Common myeloid progenitor, CD34-positive (primary cell): Measurements from ENCODE around the gene SLC38A10.

Source experiments
- CTCF ChIA-PET: fragments of 350-600 bp; sonication (Branson Sonifier 250); formaldehyde crosslinking; loops from one replicate; lab custom pipeline; 2021; ENCODE audit warnings: antibody characterized with exemption; lab: Charles Lee
- POLR2A ChIA-PET: fragments of 350-600 bp; sonication (Branson Sonifier 250); formaldehyde crosslinking; loops from one replicate; lab custom pipeline; 2021; ENCODE audit warnings: antibody characterized with exemption; lab: Charles Lee
- DNase-seq, 3 donors: peaks; one replicate each; pipeline versions ENCODE4 v3.0.0 to v3.0.0-alpha.2; 2013
- H3K27ac ChIP-seq, 2 experiments: 1 replicate in 1 of 2; 2 replicates in 1 of 2; pipeline ENCODE4 v1.7.0; 2013; ENCODE audit warnings: inconsistent platforms in 2 of 2, low read length in 2 of 2, mild to moderate bottlenecking in 2 of 2, low read depth in 1 of 2, moderate library complexity in 1 of 2; ENCODE audit not compliant: severe bottlenecking in 2 of 2, insufficient read depth in 1 of 2, poor library complexity in 1 of 2
- H3K27me3 ChIP-seq, 5 experiments: replicated peaks in 2 of 5; 1 replicate in 3 of 5; 2 replicates in 2 of 5; pipeline versions ENCODE4 v1.6.1 to v1.7.0; 2013; ENCODE audit warnings: low read length in 4 of 5, mild to moderate bottlenecking in 2 of 5, moderate library complexity in 2 of 5, inconsistent platforms in 1 of 5; ENCODE audit not compliant: insufficient read depth in 5 of 5, control insufficient read depth in 4 of 5
- H3K36me3 ChIP-seq, 4 experiments: 1 replicate in 2 of 4; 2 replicates in 2 of 4; pipeline versions ENCODE4 v1.6.1 to v1.7.0; 2013; ENCODE audit warnings: low read length in 3 of 4, control low read depth in 1 of 4, mild to moderate bottlenecking in 1 of 4; ENCODE audit not compliant: control insufficient read depth in 4 of 4, insufficient read depth in 4 of 4
- H3K4me1 ChIP-seq, 4 experiments: 1 replicate in 3 of 4; 2 replicates in 1 of 4; pipeline versions ENCODE4 v1.6.1 to v1.7.1; 2013; ENCODE audit warnings: low read length in 3 of 4, mild to moderate bottlenecking in 3 of 4, control low read depth in 1 of 4, inconsistent platforms in 1 of 4, moderate library complexity in 1 of 4; ENCODE audit not compliant: control insufficient read depth in 4 of 4, insufficient read depth in 4 of 4; ENCODE audit errors: control extremely low read depth in 1 of 4
- H3K4me3 ChIP-seq, 7 experiments: 1 replicate in 4 of 7; 2 replicates in 3 of 7; pipeline versions ENCODE4 v1.5.1 to v1.7.0; 2013; ENCODE audit warnings: mild to moderate bottlenecking in 7 of 7, low read length in 6 of 7, moderate library complexity in 6 of 7, inconsistent platforms in 2 of 7, low read depth in 2 of 7, control low read depth in 1 of 7; ENCODE audit not compliant: insufficient read depth in 4 of 7, control insufficient read depth in 1 of 7; ENCODE audit errors: extremely low read depth in 1 of 7
- H3K9me3 ChIP-seq, 5 experiments: 1 replicate in 4 of 5; 2 replicates in 1 of 5; pipeline versions ENCODE4 v1.6.1 to v1.7.1; 2013; ENCODE audit warnings: low read length in 4 of 5, mild to moderate bottlenecking in 2 of 5, inconsistent platforms in 1 of 5, low read depth in 1 of 5, moderate library complexity in 1 of 5; ENCODE audit not compliant: control insufficient read depth in 4 of 5, insufficient read depth in 2 of 5; ENCODE audit errors: control extremely low read depth in 1 of 5
- WGBS: methylation state at CpG from one replicate; pipeline ENCODE4 v1.1.5; 2013; ENCODE audit not compliant: insufficient coverage; 5-methylcytosine and 5-hydroxymethylcytosine counted together

Gene SLC38A10

GRCh38 chr17:81260641-81261040 is 34.5 kb downstream of the SLC38A10 start:
- Histone ChIP-seq H3K27me3 (no peaks in the 10 kb centered on the region), H3K4me1 (no peaks in the 10 kb centered on the region), H3K9me3 (no peaks in the 10 kb centered on the region), H3K36me3 (peaks cover 4 to 90% (median 64%) of the 10 kb centered on the region in 4 experiments), H3K27ac (no peak overlapping the region), H3K4me3 (no peak overlapping the region)
- ChIA-PET CTCF (interaction anchor here (0.6 to 0.9 kb wide), 2 partner anchors 180 to 341 kb away, joined by 3 read pairs; no protein-coding TSS in a partner anchor), POLR2A (no interaction called here)
- DNase-seq, result no peak
- 98% methylated on average over 19 of the region's 19 CpGs for WGBS

- no peak overlapping the region for H3K27ac ChIP-seq
- CTCF ChIA-PET, result interaction anchor here (0.6 to 0.9 kb wide), 2 partner anchors 180 to 341 kb away, joined by 3 read pairs; no protein-coding TSS in a partner anchor
- H3K9me3 ChIP-seq, result no peaks in the 10 kb centered on the region
- H3K36me3 ChIP-seq, result peaks cover 4 to 90% (median 62%) of the 10 kb centered on the region in 4 experiments
- H3K4me3 ChIP-seq, result no peak overlapping the region
- 95% methylated on average over 17 of the region's 17 CpGs for WGBS
- peaks cover 0 to 4% (median 0%) of the 10 kb centered on the region in 4 experiments for H3K4me1 ChIP-seq
- H3K27me3 ChIP-seq, result no peaks in the 10 kb centered on the region
- DNase-seq, result no peak
- POLR2A ChIA-PET, result no interaction called here
Measured at GRCh38 chr17:81260171-81260570, 34.9 kb downstream of the SLC38A10 start.

- H3K4me3 ChIP-seq, result no peak overlapping the region
- H3K27ac ChIP-seq, result no peak overlapping the region
- ChIA-PET POLR2A (no interaction called here), CTCF (interaction anchor here (0.8 to 2.4 kb wide), 4 partner anchors 50 to 280 kb away, joined by 3 to 8 read pairs (median 3); no protein-coding TSS in a partner anchor)
- WGBS, result 96% methylated on average over 22 of the region's 23 CpGs
- no peaks in the 10 kb centered on the region for H3K9me3 ChIP-seq
- H3K36me3 ChIP-seq, result peaks cover 4 to 84% (median 57%) of the 10 kb centered on the region in 4 experiments
- no peaks in the 10 kb centered on the region for H3K27me3 ChIP-seq
- H3K4me1 ChIP-seq, result peaks cover 0 to 9% (median 0%) of the 10 kb centered on the region in 4 experiments
- no peak for DNase-seq
Measured at GRCh38 chr17:81259058-81259605, 36.0 kb downstream of the SLC38A10 start.

GRCh38 chr17:81258292-81258691 is 36.8 kb downstream of the SLC38A10 start:
- H3K4me3 ChIP-seq, result no peak overlapping the region
- peaks cover 0 to 9% (median 0%) of the 10 kb centered on the region in 4 experiments for H3K4me1 ChIP-seq
- no peaks in the 10 kb centered on the region for H3K27me3 ChIP-seq
- ChIA-PET CTCF (interaction anchor here (0.8 to 2.4 kb wide), 9 partner anchors 11 to 281 kb away, joined by 3 to 8 read pairs (median 3); no protein-coding TSS in a partner anchor), POLR2A (interaction anchor here (1.0 kb wide), 1 partner anchor 27 kb away, joined by 3 read pairs; no protein-coding TSS in a partner anchor)
- DNase-seq, result no peak
- H3K27ac ChIP-seq, result no peak overlapping the region
- H3K9me3 ChIP-seq, result no peaks in the 10 kb centered on the region
- WGBS, result 97% methylated on average over 20 of the region's 20 CpGs
- peaks cover 0 to 79% (median 51%) of the 10 kb centered on the region in 4 experiments for H3K36me3 ChIP-seq

- POLR2A ChIA-PET, result interaction anchor here (1.0 kb wide), 1 partner anchor 28 kb away, joined by 3 read pairs; no protein-coding TSS in a partner anchor
- H3K27me3 ChIP-seq, result no peaks in the 10 kb centered on the region
- H3K36me3 ChIP-seq, result peaks cover 0 to 75% (median 49%) of the 10 kb centered on the region in 4 experiments
- H3K9me3 ChIP-seq, result no peaks in the 10 kb centered on the region
- no peak overlapping the region for H3K4me3 ChIP-seq
- H3K27ac ChIP-seq, result no peak overlapping the region
- 99% methylated on average over 18 of the region's 19 CpGs for WGBS
- DNase-seq, result no peak
- CTCF ChIA-PET, result interaction anchor here (0.8 to 2.4 kb wide), 10 partner anchors 10 to 343 kb away, joined by 3 to 8 read pairs (median 4); no protein-coding TSS in a partner anchor
- H3K4me1 ChIP-seq, result peaks cover 0 to 9% (median 0%) of the 10 kb centered on the region in 4 experiments
Measured at GRCh38 chr17:81257533-81257932, 37.6 kb downstream of the SLC38A10 start.

GRCh38 chr17:81256616-81257015 is 38.5 kb downstream of the SLC38A10 start:
- 93% methylated on average over 11 of the region's 12 CpGs for WGBS
- peaks cover 0 to 9% (median 0%) of the 10 kb centered on the region in 4 experiments for H3K4me1 ChIP-seq
- no peaks in the 10 kb centered on the region for H3K9me3 ChIP-seq
- H3K27ac ChIP-seq, result no peak overlapping the region
- no peak overlapping the region for H3K4me3 ChIP-seq
- POLR2A ChIA-PET, result no interaction called here
- H3K27me3 ChIP-seq, result no peaks in the 10 kb centered on the region
- CTCF ChIA-PET, result interaction anchor here (0.8 to 2.4 kb wide), 9 partner anchors 11 to 344 kb away, joined by 3 to 8 read pairs (median 4); no protein-coding TSS in a partner anchor
- H3K36me3 ChIP-seq, result peaks cover 0 to 75% (median 49%) of the 10 kb centered on the region in 4 experiments
- DNase-seq, result no peak
